HepG2 (cell line): ENCODE results near the gene NFATC3. TPM values are rescaled to one million over a fixed set of nuclear protein-coding genes. Genes with fewer than 3 reads are reported as not detected.

Source experiments
- DNMT1 ChIP-seq: sonication (generic); formaldehyde crosslinking; IDR thresholded peaks from 2 replicates; pipeline ENCODE4 v1.5.1; 2020; ENCODE audit warnings: mild to moderate bottlenecking, missing genetic modification reagents
- ETS1 ChIP-seq: sonication (generic); formaldehyde crosslinking; IDR thresholded peaks from 2 replicates; pipeline ENCODE4 v1.4.0; 2020; ENCODE audit warnings: missing genetic modification reagents
- GABPB1 ChIP-seq: IDR thresholded peaks from 2 replicates; pipeline ENCODE4 v1.6.1; 2016; ENCODE audit warnings: mild to moderate bottlenecking, missing genetic modification reagents, moderate library complexity, missing compliant biosample characterization
- GLI4 ChIP-seq: sonication (generic); formaldehyde crosslinking; IDR thresholded peaks from 2 replicates; pipeline ENCODE4 v1.5.1; 2020; ENCODE audit warnings: missing genetic modification reagents, mild to moderate bottlenecking, moderate library complexity, borderline replicate concordance
- HNRNPLL ChIP-seq: fragments of 200-400 bp; formaldehyde crosslinking; IDR thresholded peaks from 2 replicates; pipeline ENCODE4 v1.6.1; 2017; ENCODE audit warnings: mild to moderate bottlenecking, low read depth, low read length; ENCODE audit not compliant: poor library complexity, severe bottlenecking
- IRF2 ChIP-seq: IDR thresholded peaks from 2 replicates; pipeline ENCODE4 v1.6.1; 2018; ENCODE audit warnings: missing genetic modification reagents, missing compliant biosample characterization
- MLX ChIP-seq: IDR thresholded peaks from 2 replicates; pipeline ENCODE4 v1.6.1; 2016
- MTF1 ChIP-seq: sonication (generic); formaldehyde crosslinking; IDR thresholded peaks from 2 replicates; pipeline ENCODE4 v1.5.0; 2020; ENCODE audit warnings: missing genetic modification reagents
- NCOR1 ChIP-seq: fragments of 200-600 bp; sonication (generic); IDR thresholded peaks from 2 replicates; pipeline ENCODE4 v1.7.0; 2017; ENCODE audit warnings: antibody characterized with exemption, low read length, borderline replicate concordance
- PCBP1 ChIP-seq: fragments of 200-400 bp; formaldehyde crosslinking; IDR thresholded peaks from 2 replicates; pipeline ENCODE4 v1.6.1; 2017; ENCODE audit warnings: mild to moderate bottlenecking, low read depth, low read length, borderline replicate concordance
- TAF1 ChIP-seq: sonication (generic); formaldehyde crosslinking; IDR thresholded peaks from 2 replicates; pipeline ENCODE4 v1.4.0; 2020; ENCODE audit warnings: missing genetic modification reagents
- THYN1 ChIP-seq: sonication (generic); formaldehyde crosslinking; IDR thresholded peaks from 2 replicates; pipeline ENCODE4 v1.8.1; 2023; ENCODE audit warnings: low read depth, mild to moderate bottlenecking, moderate library complexity, missing genetic modification reagents, borderline replicate concordance
- ZFY ChIP-seq: sonication (generic); formaldehyde crosslinking; IDR thresholded peaks from 2 replicates; pipeline ENCODE4 v1.4.0; 2020; ENCODE audit warnings: missing genetic modification reagents
- ZKSCAN8 ChIP-seq: IDR thresholded peaks from 2 replicates; pipeline ENCODE4 v1.6.1; 2016; ENCODE audit warnings: borderline replicate concordance, missing genetic modification reagents, missing compliant biosample characterization
- ZNF296 ChIP-seq: sonication (generic); formaldehyde crosslinking; conservative IDR thresholded peaks from 2 replicates; pipeline ENCODE4 v1.5.0; 2020; ENCODE audit warnings: mild to moderate bottlenecking, missing genetic modification reagents
- ZNF431 ChIP-seq: sonication (generic); formaldehyde crosslinking; IDR thresholded peaks from 2 replicates; pipeline ENCODE4 v1.9.0; 2022; ENCODE audit warnings: missing genetic modification reagents, low read depth, mild to moderate bottlenecking, borderline replicate concordance
- ZNF530 ChIP-seq: sonication (generic); formaldehyde crosslinking; IDR thresholded peaks from 2 replicates; pipeline ENCODE4 v1.5.0; 2020; ENCODE audit warnings: low read depth, mild to moderate bottlenecking, missing genetic modification reagents
- ZNF577 ChIP-seq: sonication (generic); formaldehyde crosslinking; IDR thresholded peaks from 2 replicates; pipeline ENCODE4 v1.4.0; 2020; ENCODE audit warnings: mild to moderate bottlenecking, low read depth, missing genetic modification reagents, borderline replicate concordance
- ZNF883 ChIP-seq: sonication (generic); formaldehyde crosslinking; IDR thresholded peaks from 2 replicates; pipeline ENCODE4 v1.5.1; 2020; ENCODE audit warnings: mild to moderate bottlenecking, missing genetic modification reagents; ENCODE audit errors: not compliant biosample characterization
- polyA plus RNA-seq, 8 experiments: library from polyadenylated mRNA; depleted of rRNA in 3 of 8; stranded (reverse) in 7 of 8; unstranded in 1 of 8; fragments of >200 nt; fragmentation: Illumina TruSeq in 4 of 8; extraction: Trizol in 4 of 8; gene quantifications; 2 replicates each; pipeline versions ENCODE4 v1.2.1 to v1.2.3, GENCODE V29; 2011 to 2016; ENCODE audit warnings: low read depth in 4 of 8, missing spikeins in 1 of 8, mixed read lengths in 1 of 8; ENCODE audit not compliant: insufficient read depth in 1 of 8
- total RNA-seq, 5 experiments: library from RNA; depleted of rRNA; stranded (reverse); fragments of >200 nt; fragmentation: Illumina TruSeq; extraction: Trizol; gene quantifications; 2 replicates each; pipeline ENCODE4 v1.2.3, GENCODE V29; 2016; ENCODE audit warnings: low read depth in 1 of 5
- TF ChIP-seq, protein P1 (sequence below): sonication (generic); formaldehyde crosslinking; IDR thresholded peaks from 2 replicates; pipeline ENCODE4 v1.4.0; 2020; ENCODE audit warnings: missing genetic modification reagents, borderline replicate concordance

Gene NFATC3
- total and polyA plus RNA-seq, 2 of the 13 experiments (the other 11 are each of a cell fraction or from before 2014, with no cell fraction given), result 52.6 to 62.7 TPM

- TF ChIP-seq PCBP1 (0 out of 2 replicates have a peak, but pooled peaks have one; percentile 55), ZKSCAN8 (CRISPR knock-in tag) (no peak), THYN1 (CRISPR knock-in tag) (no peak), DNMT1 (CRISPR knock-in tag) (0 out of 2 replicates have a peak, but pooled peaks have one; percentile 71), ETS1 (no peak), ZNF431 (CRISPR knock-in tag) (peak; percentile 75; the same call in 1 of the 2 replicates), ZNF530 (no peak), MTF1 (CRISPR knock-in tag) (no peak), TAF1 (CRISPR knock-in tag) (peak; percentile 88), IRF2 (CRISPR knock-in tag) (no peak), ZNF577 (no peak), ZNF883 (CRISPR knock-in tag) (peak; percentile 77), ZNF296 (no peak), GABPB1 (CRISPR knock-in tag) (peak; percentile 70), ZFY (CRISPR knock-in tag) (peak; percentile 69), NCOR1 (no peak), HNRNPLL (peak; percentile 51), MLX (no peak), GLI4 (CRISPR knock-in tag) (peak; percentile 91; the same call in 1 of the 2 replicates)
- TF ChIP-seq, protein P1, sequence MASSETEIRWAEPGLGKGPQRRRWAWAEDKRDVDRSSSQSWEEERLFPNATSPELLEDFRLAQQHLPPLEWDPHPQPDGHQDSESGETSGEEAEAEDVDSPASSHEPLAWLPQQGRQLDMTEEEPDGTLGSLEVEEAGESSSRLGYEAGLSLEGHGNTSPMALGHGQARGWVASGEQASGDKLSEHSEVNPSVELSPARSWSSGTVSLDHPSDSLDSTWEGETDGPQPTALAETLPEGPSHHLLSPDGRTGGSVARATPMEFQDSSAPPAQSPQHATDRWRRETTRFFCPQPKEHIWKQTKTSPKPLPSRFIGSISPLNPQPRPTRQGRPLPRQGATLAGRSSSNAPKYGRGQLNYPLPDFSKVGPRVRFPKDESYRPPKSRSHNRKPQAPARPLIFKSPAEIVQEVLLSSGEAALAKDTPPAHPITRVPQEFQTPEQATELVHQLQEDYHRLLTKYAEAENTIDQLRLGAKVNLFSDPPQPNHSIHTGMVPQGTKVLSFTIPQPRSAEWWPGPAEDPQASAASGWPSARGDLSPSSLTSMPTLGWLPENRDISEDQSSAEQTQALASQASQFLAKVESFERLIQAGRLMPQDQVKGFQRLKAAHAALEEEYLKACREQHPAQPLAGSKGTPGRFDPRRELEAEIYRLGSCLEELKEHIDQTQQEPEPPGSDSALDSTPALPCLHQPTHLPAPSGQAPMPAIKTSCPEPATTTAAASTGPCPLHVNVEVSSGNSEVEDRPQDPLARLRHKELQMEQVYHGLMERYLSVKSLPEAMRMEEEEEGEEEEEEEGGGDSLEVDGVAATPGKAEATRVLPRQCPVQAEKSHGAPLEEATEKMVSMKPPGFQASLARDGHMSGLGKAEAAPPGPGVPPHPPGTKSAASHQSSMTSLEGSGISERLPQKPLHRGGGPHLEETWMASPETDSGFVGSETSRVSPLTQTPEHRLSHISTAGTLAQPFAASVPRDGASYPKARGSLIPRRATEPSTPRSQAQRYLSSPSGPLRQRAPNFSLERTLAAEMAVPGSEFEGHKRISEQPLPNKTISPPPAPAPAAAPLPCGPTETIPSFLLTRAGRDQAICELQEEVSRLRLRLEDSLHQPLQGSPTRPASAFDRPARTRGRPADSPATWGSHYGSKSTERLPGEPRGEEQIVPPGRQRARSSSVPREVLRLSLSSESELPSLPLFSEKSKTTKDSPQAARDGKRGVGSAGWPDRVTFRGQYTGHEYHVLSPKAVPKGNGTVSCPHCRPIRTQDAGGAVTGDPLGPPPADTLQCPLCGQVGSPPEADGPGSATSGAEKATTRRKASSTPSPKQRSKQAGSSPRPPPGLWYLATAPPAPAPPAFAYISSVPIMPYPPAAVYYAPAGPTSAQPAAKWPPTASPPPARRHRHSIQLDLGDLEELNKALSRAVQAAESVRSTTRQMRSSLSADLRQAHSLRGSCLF, result no peak
These were observed at the start of gene NFATC3 (continued) for GRCh38 chr16:68085259-68086071.
